Neuronal stem cell (in vitro differentiated cells): ENCODE results near the gene PHF13.

Experiments used
- DNase-seq: peaks from one replicate; pipeline ENCODE4 v3.0.0-alpha.2; 2013; ENCODE audit warnings: low spot score
- H2AFZ ChIP-seq: one replicate; pipeline ENCODE4 v1.6.1; 2013; ENCODE audit warnings: mild to moderate bottlenecking, low read length, inconsistent platforms
- H2AK5ac ChIP-seq: 2 replicates; pipeline ENCODE4 v1.6.1; 2013; ENCODE audit warnings: low read depth, mild to moderate bottlenecking, inconsistent platforms, low read length, moderate library complexity, mixed read lengths
- H2BK120ac ChIP-seq: 2 replicates; pipeline ENCODE4 v1.6.1; 2013; ENCODE audit warnings: low read depth, mild to moderate bottlenecking, inconsistent platforms, low read length, moderate library complexity, mixed read lengths
- H2BK12ac ChIP-seq: one replicate; pipeline ENCODE4 v1.6.1; 2013; ENCODE audit warnings: low read length, inconsistent platforms
- H2BK15ac ChIP-seq: 2 replicates; pipeline ENCODE4 v1.6.1; 2013; ENCODE audit warnings: mild to moderate bottlenecking, low read length, inconsistent platforms, mixed read lengths
- H2BK5ac ChIP-seq: one replicate; pipeline ENCODE4 v1.6.1; 2013; ENCODE audit warnings: inconsistent platforms, mild to moderate bottlenecking, low read length, moderate library complexity
- H3K14ac ChIP-seq: one replicate; pipeline ENCODE4 v1.6.1; 2013; ENCODE audit warnings: low read length, inconsistent platforms
- H3K18ac ChIP-seq: 2 replicates; pipeline ENCODE4 v1.6.1; 2013; ENCODE audit warnings: low read length, inconsistent platforms
- H3K23ac ChIP-seq: 2 replicates; pipeline ENCODE4 v1.6.1; 2013; ENCODE audit warnings: low read depth, mild to moderate bottlenecking, mixed read lengths, low read length, inconsistent platforms; ENCODE audit not compliant: poor library complexity
- H3K27ac ChIP-seq: replicated peaks from 3 replicates; pipeline ENCODE4 v1.5.1; 2013; ENCODE audit warnings: low read length, inconsistent platforms
- H3K27me3 ChIP-seq, 3 experiments: 2 replicates each; pipeline ENCODE4 v1.6.1; 2013; ENCODE audit warnings: low read length in 3 of 3, mild to moderate bottlenecking in 2 of 3, inconsistent platforms in 1 of 3, low read depth in 1 of 3, mixed read lengths in 1 of 3, moderate library complexity in 1 of 3; ENCODE audit not compliant: control insufficient read depth in 3 of 3, insufficient read depth in 3 of 3
- H3K36me3 ChIP-seq, 2 donors: replicated peaks in 1 of 2; 2 replicates each; pipeline ENCODE4 v1.6.1; 2013; ENCODE audit warnings: low read length in 2 of 2; ENCODE audit not compliant: control insufficient read depth in 2 of 2, insufficient read depth in 2 of 2
- H3K4ac ChIP-seq: 2 replicates; pipeline ENCODE4 v1.6.1; 2013; ENCODE audit warnings: inconsistent platforms, mild to moderate bottlenecking, low read length, moderate library complexity
- H3K4me1 ChIP-seq, 2 donors: 1 replicate in 1 of 2; 2 replicates in 1 of 2; pipeline ENCODE4 v1.6.1; 2013; ENCODE audit warnings: low read length in 2 of 2, low read depth in 1 of 2; ENCODE audit not compliant: control insufficient read depth in 2 of 2, insufficient read depth in 1 of 2
- H3K4me2 ChIP-seq: one replicate; pipeline ENCODE4 v1.6.1; 2013; ENCODE audit warnings: mild to moderate bottlenecking, low read length, inconsistent platforms; ENCODE audit not compliant: insufficient read depth, poor library complexity, severe bottlenecking
- H3K4me3 ChIP-seq, 2 donors: 2 replicates each; pipeline ENCODE4 v1.5.1; 2013; ENCODE audit warnings: low read length in 2 of 2, mild to moderate bottlenecking in 2 of 2, inconsistent platforms in 1 of 2, moderate library complexity in 1 of 2
- H3K79me1 ChIP-seq: one replicate; pipeline ENCODE4 v1.6.1; 2013; ENCODE audit warnings: low read depth, mild to moderate bottlenecking, inconsistent platforms, low read length, moderate library complexity
- H3K9ac ChIP-seq: one replicate; pipeline ENCODE4 v1.6.1; 2013; ENCODE audit warnings: mild to moderate bottlenecking, low read depth, low read length, inconsistent platforms; ENCODE audit not compliant: poor library complexity
- H3K9me3 ChIP-seq, 2 donors: replicated peaks in 1 of 2; 2 replicates each; pipeline versions ENCODE3 to v1.6.1; 2013; ENCODE audit warnings: low read length in 2 of 2, mild to moderate bottlenecking in 2 of 2, inconsistent platforms in 1 of 2, low read depth in 1 of 2, mixed read lengths in 1 of 2, moderate library complexity in 1 of 2; ENCODE audit not compliant: control insufficient read depth in 2 of 2, insufficient read depth in 1 of 2
- H4K8ac ChIP-seq: one replicate; pipeline ENCODE4 v1.6.1; 2013; ENCODE audit warnings: low read depth, mild to moderate bottlenecking, inconsistent platforms, low read length, moderate library complexity
- H4K91ac ChIP-seq: one replicate; pipeline ENCODE4 v1.6.1; 2013; ENCODE audit warnings: low read length, low read depth, mild to moderate bottlenecking, inconsistent platforms; ENCODE audit not compliant: poor library complexity
- WGBS, 2 donors: extraction: QIAGEN DNeasy Blood & Tissue Kit; methylation state at CpG; one replicate each; pipeline ENCODE4 v1.1.7; 2013; ENCODE audit warnings: missing lambda C conversion rate in 2 of 2, mixed read lengths in 1 of 2; ENCODE audit not compliant: insufficient read length in 2 of 2, insufficient replicate concordance in 1 of 2; ENCODE audit errors: extremely low coverage in 2 of 2; 5-methylcytosine and 5-hydroxymethylcytosine counted together

PHF13 gene

GRCh38 chr1:6651909-6652308, 38.4 kb downstream of the PHF13 start:
- Histone ChIP-seq H3K9me3 (no peaks in the 10 kb centered on the region), H2BK15ac (no peak overlapping the region), H3K14ac (no peak overlapping the region), H3K4me3 (no peak overlapping the region), H2BK12ac (no peak overlapping the region), H3K18ac (no peak overlapping the region), H3K27me3 (no peaks in the 10 kb centered on the region), H2AFZ (no peak overlapping the region), H3K4me1 (no peaks in the 10 kb centered on the region), H3K9ac (no peak overlapping the region), H2BK120ac (no peak overlapping the region), H2BK5ac (no peak overlapping the region), H3K79me1 (no peaks in the 10 kb centered on the region), H3K4ac (no peak overlapping the region), H4K91ac (no peak overlapping the region), H3K36me3 (peaks cover 15 to 58% of the 10 kb centered on the region in 2 donors), H4K8ac (no peak overlapping the region), H3K27ac (no peak overlapping the region), H3K4me2 (no peak overlapping the region), H2AK5ac (no peak overlapping the region), H3K23ac (no peak overlapping the region)
- no CpG with 5 or more reads among the region's 17 CpGs for WGBS, 2 donors
- DNase-seq = no peak

DNA sequence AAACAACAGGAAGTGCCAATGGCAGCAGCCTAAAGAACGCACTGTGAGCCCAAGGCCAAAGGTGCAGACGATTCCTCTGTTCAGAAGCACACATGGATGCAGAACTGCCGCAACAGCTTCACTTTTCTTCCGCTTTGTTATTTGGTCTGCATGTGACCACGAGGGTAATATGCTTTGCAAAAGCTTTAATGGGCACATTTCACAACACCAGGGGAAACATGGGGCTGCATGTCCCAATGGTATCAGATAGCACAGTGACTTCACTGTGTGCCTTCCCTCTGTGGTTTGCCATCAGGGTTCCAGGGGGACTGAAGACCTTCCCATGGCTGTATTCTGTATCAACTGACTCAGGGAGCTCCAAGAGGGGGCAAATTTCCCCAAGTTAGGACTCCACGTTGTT, 39.5 kb downstream of the PHF13 start:
- no CpG with 5 or more reads among the region's 6 CpGs for WGBS, 2 donors
- H3K23ac ChIP-seq = no peak overlapping the region
- H2BK15ac ChIP-seq = no peak overlapping the region
- no peaks in the 10 kb centered on the region for H3K9me3 ChIP-seq
- H3K36me3 ChIP-seq = peaks cover 16 to 60% of the 10 kb centered on the region in 2 donors
- H2BK5ac ChIP-seq = no peak overlapping the region
- no peak overlapping the region for H2BK120ac ChIP-seq
- H3K4me1 ChIP-seq = peaks cover 0 to 3% of the 10 kb centered on the region in 2 donors
- H3K27me3 ChIP-seq = no peaks in the 10 kb centered on the region
- no peak overlapping the region for H3K18ac ChIP-seq
- H3K14ac ChIP-seq = no peak overlapping the region
- H2AK5ac ChIP-seq = no peak overlapping the region
- no peak overlapping the region for H3K9ac ChIP-seq
- no peak overlapping the region for H4K91ac ChIP-seq
- no peaks in the 10 kb centered on the region for H3K79me1 ChIP-seq
- no peak overlapping the region for H3K4ac ChIP-seq
- H3K27ac ChIP-seq = no peak overlapping the region
- DNase-seq = no peak
- no peak overlapping the region for H3K4me2 ChIP-seq
- H4K8ac ChIP-seq = no peak overlapping the region
- no peak overlapping the region for H2AFZ ChIP-seq
- no peak overlapping the region for H3K4me3 ChIP-seq
- H2BK12ac ChIP-seq = no peak overlapping the region

DNA sequence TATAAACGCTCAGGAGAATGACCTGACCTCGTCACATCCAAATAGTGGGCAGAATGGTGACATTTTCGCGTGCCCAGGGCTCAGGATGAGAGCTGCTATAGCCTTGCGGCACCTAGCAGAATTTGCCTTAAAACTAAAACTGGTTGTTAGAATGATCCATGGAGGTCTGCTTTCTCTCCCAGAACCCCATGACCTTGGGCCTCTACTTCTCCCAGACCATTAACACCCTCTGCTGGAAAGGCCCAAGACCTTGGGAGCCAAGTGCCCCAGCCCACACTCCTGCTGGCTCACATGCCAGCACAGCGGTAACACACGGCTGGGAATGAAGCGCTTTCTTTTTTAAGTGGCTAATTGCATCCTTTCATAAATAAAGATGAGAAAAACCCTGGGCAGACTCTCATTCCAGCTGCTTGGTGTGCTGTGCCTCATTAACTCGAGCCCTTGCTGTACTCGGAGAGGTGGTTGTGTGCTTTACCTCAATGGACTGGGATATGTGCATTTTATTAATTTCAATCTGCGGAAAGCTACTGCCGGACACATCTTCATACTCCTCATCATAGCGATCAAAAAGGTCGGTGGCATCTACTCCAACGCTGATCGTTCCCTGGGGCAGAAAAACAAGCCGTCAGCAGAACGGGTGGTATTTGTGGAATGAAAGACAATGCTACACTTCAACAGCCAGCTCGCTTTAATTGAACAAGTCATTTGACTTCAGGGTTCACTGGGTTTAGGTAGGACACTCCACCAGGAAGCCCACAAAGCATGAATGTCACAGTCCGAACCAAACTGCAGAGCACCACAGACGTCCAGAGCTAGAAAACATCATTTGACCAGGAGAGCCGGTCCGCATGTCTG, 40.1 kb downstream of the PHF13 start:
- DNase-seq = no peak
- no peak overlapping the region for H3K14ac ChIP-seq
- H3K4me2 ChIP-seq = no peak overlapping the region
- H3K9me3 ChIP-seq = no peaks in the 10 kb centered on the region
- no peak overlapping the region for H3K4me3 ChIP-seq
- H2AFZ ChIP-seq = no peak overlapping the region
- no peak overlapping the region for H3K27ac ChIP-seq
- H3K27me3 ChIP-seq = no peaks in the 10 kb centered on the region
- no peak overlapping the region for H4K91ac ChIP-seq
- no peaks in the 10 kb centered on the region for H3K79me1 ChIP-seq
- no peak overlapping the region for H3K23ac ChIP-seq
- no CpG with 5 or more reads among the region's 23 CpGs for WGBS, 2 donors
- H3K36me3 ChIP-seq = peaks cover 17 to 61% of the 10 kb centered on the region in 2 donors
- H2BK15ac ChIP-seq = no peak overlapping the region
- H4K8ac ChIP-seq = no peak overlapping the region
- H2BK12ac ChIP-seq = no peak overlapping the region
- no peak overlapping the region for H2BK120ac ChIP-seq
- no peak overlapping the region for H3K18ac ChIP-seq
- no peak overlapping the region for H3K9ac ChIP-seq
- no peak overlapping the region for H3K4ac ChIP-seq
- H2AK5ac ChIP-seq = no peak overlapping the region
- peaks cover 0 to 3% of the 10 kb centered on the region in 2 donors for H3K4me1 ChIP-seq
- H2BK5ac ChIP-seq = no peak overlapping the region

DNA sequence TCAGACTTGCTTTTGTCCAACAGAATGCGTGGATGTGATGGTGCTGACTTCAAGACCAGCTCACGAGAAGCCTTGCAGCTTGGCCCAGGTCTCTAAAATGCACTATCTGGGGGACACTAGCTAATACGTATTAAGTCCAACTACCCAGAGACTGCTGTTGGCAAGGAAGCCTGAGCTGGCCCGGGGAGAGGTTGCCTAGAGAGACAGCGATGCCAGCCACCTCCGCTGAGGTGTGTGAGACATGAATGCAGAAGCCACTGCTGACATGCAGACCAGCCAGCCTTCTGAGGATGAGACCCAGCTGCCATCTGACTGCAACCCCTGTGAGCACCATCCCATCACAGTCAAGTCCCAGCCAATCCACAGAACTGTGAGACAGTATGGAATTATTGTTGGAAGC, 43.6 kb downstream of the PHF13 start:
- H3K18ac ChIP-seq = no peak overlapping the region
- H3K4ac ChIP-seq = no peak overlapping the region
- no peaks in the 10 kb centered on the region for H3K27me3 ChIP-seq
- no CpG with 5 or more reads among the region's 6 CpGs for WGBS, 2 donors
- H3K4me3 ChIP-seq = no peak overlapping the region
- no peak overlapping the region for H3K4me2 ChIP-seq
- DNase-seq = no peak
- no peak overlapping the region for H4K8ac ChIP-seq
- no peak overlapping the region for H3K14ac ChIP-seq
- peaks cover 4% of the 10 kb centered on the region for H3K79me1 ChIP-seq
- peaks cover 0 to 3% of the 10 kb centered on the region in 2 donors for H3K4me1 ChIP-seq
- no peak overlapping the region for H4K91ac ChIP-seq
- H3K23ac ChIP-seq = no peak overlapping the region
- no peak overlapping the region for H3K27ac ChIP-seq
- no peak overlapping the region for H2BK120ac ChIP-seq
- H2BK15ac ChIP-seq = no peak overlapping the region
- no peaks in the 10 kb centered on the region for H3K9me3 ChIP-seq
- H2AFZ ChIP-seq = no peak overlapping the region
- H3K9ac ChIP-seq = no peak overlapping the region
- H2BK12ac ChIP-seq = no peak overlapping the region
- H2BK5ac ChIP-seq = no peak overlapping the region
- peaks cover 15 to 34% of the 10 kb centered on the region in 2 donors for H3K36me3 ChIP-seq
- H2AK5ac ChIP-seq = no peak overlapping the region
